Trophoblast cell (in vitro differentiated cells and primary cell): ENCODE results near the gene SRL.
A peak's percentile ranks its signal among the peaks of the same experiment; 100 is the strongest.

Source experiments
- DNase-seq, 2 donors: peaks; one replicate each; pipeline ENCODE4 v3.0.0-alpha.2; 2016
- H2AFZ ChIP-seq: 2 replicates; pipeline ENCODE4 v1.6.1; 2013; ENCODE audit warnings: low read length, moderate library complexity, mild to moderate bottlenecking; ENCODE audit not compliant: insufficient read depth, poor library complexity
- H2AK5ac ChIP-seq: 2 replicates; pipeline ENCODE4 v1.6.1; 2013; ENCODE audit warnings: mild to moderate bottlenecking, low read length
- H2BK120ac ChIP-seq: 2 replicates; pipeline ENCODE4 v1.6.1; 2013; ENCODE audit warnings: low read length, mild to moderate bottlenecking, moderate library complexity; ENCODE audit not compliant: insufficient read depth, poor library complexity
- H2BK12ac ChIP-seq: 2 replicates; pipeline ENCODE4 v1.6.1; 2013; ENCODE audit warnings: mild to moderate bottlenecking, low read length, moderate library complexity
- H2BK5ac ChIP-seq: 2 replicates; pipeline ENCODE4 v1.6.1; 2013; ENCODE audit warnings: low read length, low read depth, moderate library complexity, mild to moderate bottlenecking; ENCODE audit not compliant: poor library complexity
- H3K14ac ChIP-seq: 2 replicates; pipeline ENCODE4 v1.6.1; 2013; ENCODE audit warnings: mild to moderate bottlenecking, low read length
- H3K18ac ChIP-seq: 2 replicates; pipeline ENCODE4 v1.6.1; 2013; ENCODE audit warnings: mild to moderate bottlenecking, low read length
- H3K23ac ChIP-seq: 2 replicates; pipeline ENCODE4 v1.6.1; 2013; ENCODE audit warnings: low read length
- H3K27ac ChIP-seq: 2 replicates; pipeline ENCODE4 v1.5.1; 2013; ENCODE audit warnings: low read depth, mild to moderate bottlenecking, inconsistent platforms, low read length, moderate library complexity
- H3K27me3 ChIP-seq: 2 replicates; pipeline ENCODE4 v1.6.1; 2013; ENCODE audit warnings: inconsistent platforms, mild to moderate bottlenecking, low read length, moderate library complexity; ENCODE audit not compliant: insufficient read depth
- H3K36me3 ChIP-seq, 2 experiments: 1 replicate in 1 of 2; 2 replicates in 1 of 2; pipeline ENCODE4 v1.6.1; 2013; ENCODE audit warnings: low read length in 2 of 2, mild to moderate bottlenecking in 2 of 2, moderate library complexity in 1 of 2; ENCODE audit not compliant: insufficient read depth in 2 of 2, control insufficient read depth in 1 of 2
- H3K4ac ChIP-seq: 2 replicates; pipeline ENCODE4 v1.6.1; 2013; ENCODE audit warnings: low read depth, mild to moderate bottlenecking, low read length, moderate library complexity
- H3K4me1 ChIP-seq, 2 experiments: 1 replicate in 1 of 2; 2 replicates in 1 of 2; pipeline ENCODE4 v1.6.1; 2013; ENCODE audit warnings: low read length in 2 of 2, mild to moderate bottlenecking in 2 of 2, moderate library complexity in 1 of 2; ENCODE audit not compliant: insufficient read depth in 2 of 2, control insufficient read depth in 1 of 2
- H3K4me2 ChIP-seq: 2 replicates; pipeline ENCODE4 v1.6.1; 2013; ENCODE audit warnings: inconsistent platforms, mild to moderate bottlenecking, low read length, moderate library complexity
- H3K4me3 ChIP-seq: 2 replicates; pipeline ENCODE4 v1.5.1; 2013; ENCODE audit warnings: mild to moderate bottlenecking, low read depth, low read length, inconsistent platforms
- H3K79me1 ChIP-seq: one replicate; pipeline ENCODE4 v1.6.1; 2013; ENCODE audit warnings: low read length
- H3K79me2 ChIP-seq: 2 replicates; pipeline ENCODE4 v1.6.1; 2013; ENCODE audit warnings: low read length, mild to moderate bottlenecking; ENCODE audit not compliant: control insufficient read depth, insufficient read depth, poor library complexity
- H3K9ac ChIP-seq: 2 replicates; pipeline ENCODE4 v1.6.1; 2013; ENCODE audit warnings: mild to moderate bottlenecking, low read length
- H3K9me3 ChIP-seq: 2 replicates; pipeline ENCODE4 v1.6.1; 2013; ENCODE audit warnings: low read depth, mild to moderate bottlenecking, control low read depth, inconsistent platforms, low read length; ENCODE audit not compliant: insufficient read depth
- H4K12ac ChIP-seq: 2 replicates; pipeline ENCODE4 v1.6.1; 2013; ENCODE audit warnings: low read depth, mild to moderate bottlenecking, low read length, moderate library complexity
- H4K8ac ChIP-seq: 2 replicates; pipeline ENCODE4 v1.6.1; 2013; ENCODE audit warnings: low read depth, mild to moderate bottlenecking, low read length, moderate library complexity
- H4K91ac ChIP-seq: one replicate; pipeline ENCODE4 v1.6.1; 2013; ENCODE audit warnings: low read depth, mild to moderate bottlenecking, low read length, moderate library complexity
- WGBS: extraction: QIAGEN DNeasy Blood & Tissue Kit; methylation state at CpG from one replicate; pipeline ENCODE4 v1.1.7; 2013; ENCODE audit warnings: missing lambda C conversion rate; ENCODE audit not compliant: insufficient read length, insufficient coverage; ENCODE audit errors: extremely low coverage; 5-methylcytosine and 5-hydroxymethylcytosine counted together

Gene SRL

GRCh38 chr16:4192206-4192605 is 49.7 kb downstream of the SRL start:
- H3K79me1 ChIP-seq, result no peaks in the 10 kb centered on the region
- no peaks in the 10 kb centered on the region for H3K9me3 ChIP-seq
- H3K9ac ChIP-seq, result no peak overlapping the region
- H3K27me3 ChIP-seq, result no peaks in the 10 kb centered on the region
- H2AFZ ChIP-seq, result no peak overlapping the region
- H2BK12ac ChIP-seq, result no peak overlapping the region
- no peak overlapping the region for H3K27ac ChIP-seq
- H2BK120ac ChIP-seq, result no peak overlapping the region
- no peak overlapping the region for H3K4me2 ChIP-seq
- H3K14ac ChIP-seq, result no peak overlapping the region
- no CpG with 5 or more reads among the region's 14 CpGs for WGBS
- no peak overlapping the region for H4K8ac ChIP-seq
- H3K79me2 ChIP-seq, result no peaks in the 10 kb centered on the region
- H2BK5ac ChIP-seq, result no peak overlapping the region
- no peaks in the 10 kb centered on the region for H3K36me3 ChIP-seq
- H3K23ac ChIP-seq, result no peak overlapping the region
- H4K91ac ChIP-seq, result no peak overlapping the region
- DNase-seq, result no peak
- no peaks in the 10 kb centered on the region for H3K4me1 ChIP-seq
- H4K12ac ChIP-seq, result no peak overlapping the region
- H3K18ac ChIP-seq, result no peak overlapping the region
- H2AK5ac ChIP-seq, result no peak overlapping the region
- H3K4me3 ChIP-seq, result no peak overlapping the region
- H3K4ac ChIP-seq, result no peak overlapping the region

GRCh38 chr16:4190712-4191333 is 51.1 kb downstream of the SRL start:
- no peaks in the 10 kb centered on the region for H3K36me3 ChIP-seq
- H2AK5ac ChIP-seq, result no peak overlapping the region
- H2BK12ac ChIP-seq, result no peak overlapping the region
- H3K4ac ChIP-seq, result no peak overlapping the region
- no peak overlapping the region for H3K18ac ChIP-seq
- H3K27ac ChIP-seq, result no peak overlapping the region
- WGBS, result no CpG with 5 or more reads among the region's 13 CpGs
- H3K9ac ChIP-seq, result no peak overlapping the region
- no peaks in the 10 kb centered on the region for H3K79me2 ChIP-seq
- H4K8ac ChIP-seq, result no peak overlapping the region
- H3K9me3 ChIP-seq, result no peaks in the 10 kb centered on the region
- no peak overlapping the region for H3K4me3 ChIP-seq
- no peak overlapping the region for H4K12ac ChIP-seq
- no peaks in the 10 kb centered on the region for H3K27me3 ChIP-seq
- no peaks in the 10 kb centered on the region for H3K79me1 ChIP-seq
- H4K91ac ChIP-seq, result no peak overlapping the region
- no peak for DNase-seq
- H3K4me2 ChIP-seq, result no peak overlapping the region
- no peak overlapping the region for H2BK120ac ChIP-seq
- no peak overlapping the region for H2AFZ ChIP-seq
- H3K4me1 ChIP-seq, result no peaks in the 10 kb centered on the region
- no peak overlapping the region for H3K23ac ChIP-seq
- H3K14ac ChIP-seq, result no peak overlapping the region
- H2BK5ac ChIP-seq, result no peak overlapping the region

GRCh38 chr16:4190086-4190485 is 51.8 kb downstream of the SRL start:
- no peaks in the 10 kb centered on the region for H3K27me3 ChIP-seq

GRCh38 chr16:4184038-4184702 is 57.7 kb downstream of the SRL start:
- Histone ChIP-seq H3K9me3 (no peaks in the 10 kb centered on the region), H3K4me2 (peak overlapping the region; percentile 91), H3K14ac (peak overlapping the region; percentile 33), H3K4me3 (peak overlapping the region; percentile 76), H3K36me3 (no peaks in the 10 kb centered on the region), H3K4me1 (peaks cover 5 to 8% of the 10 kb centered on the region in 2 experiments), H3K18ac (peak overlapping the region; percentile 86), H3K9ac (peak overlapping the region; percentile 84), H2BK12ac (no peak overlapping the region), H2AFZ (peak overlapping the region; percentile 87), H3K79me2 (peaks cover 8% of the 10 kb centered on the region), H3K79me1 (peaks cover 9% of the 10 kb centered on the region), H4K12ac (peak overlapping the region; percentile 79), H3K27me3 (no peaks in the 10 kb centered on the region), H2BK5ac (peak overlapping the region; percentile 50), H3K27ac (no peak overlapping the region), H3K4ac (peak overlapping the region; percentile 15), H4K91ac (peak overlapping the region; percentile 38), H2BK120ac (peak overlapping the region; percentile 53), H2AK5ac (peak overlapping the region; percentile 48), H3K23ac (no peak overlapping the region), H4K8ac (peak overlapping the region; percentile 97)
- no CpG with 5 or more reads among the region's 59 CpGs for WGBS
- DNase-seq, result no peak

More at GRCh38 chr16:4190086-4190485, 51.8 kb downstream of the SRL start:
- no peak overlapping the region for H2AFZ ChIP-seq
- no peak for DNase-seq
- no peak overlapping the region for H3K4me2 ChIP-seq
- no peaks in the 10 kb centered on the region for H3K4me1 ChIP-seq
- H4K91ac ChIP-seq, result no peak overlapping the region
- no peak overlapping the region for H3K4me3 ChIP-seq
- WGBS, result no CpG with 5 or more reads among the region's 9 CpGs
- H4K12ac ChIP-seq, result no peak overlapping the region
- H3K27ac ChIP-seq, result no peak overlapping the region
- no peak overlapping the region for H3K9ac ChIP-seq
- no peak overlapping the region for H2BK12ac ChIP-seq
- H3K9me3 ChIP-seq, result no peaks in the 10 kb centered on the region
- H3K14ac ChIP-seq, result no peak overlapping the region
- no peak overlapping the region for H3K18ac ChIP-seq
- H3K23ac ChIP-seq, result no peak overlapping the region
- no peak overlapping the region for H2BK120ac ChIP-seq
- no peaks in the 10 kb centered on the region for H3K79me2 ChIP-seq
- H2BK5ac ChIP-seq, result no peak overlapping the region
- no peak overlapping the region for H2AK5ac ChIP-seq
- H3K79me1 ChIP-seq, result no peaks in the 10 kb centered on the region
- H3K36me3 ChIP-seq, result no peaks in the 10 kb centered on the region
- no peak overlapping the region for H3K4ac ChIP-seq
- no peak overlapping the region for H4K8ac ChIP-seq
